SK-N-MC (cell line): ENCODE results near the gene GPR42.

ENCODE experiments used
- DNase-seq: peaks from one replicate; pipeline ENCODE4 v3.0.0-alpha.2; 2011; ENCODE audit warnings: low read depth, low spot score
- H3K27ac ChIP-seq: fragments of 200-600 bp; sonication (generic); 2 replicates; pipeline ENCODE4 v1.5.1; 2016; ENCODE audit warnings: mixed run types
- H3K36me3 ChIP-seq: fragments of 200-600 bp; sonication (generic); 2 replicates; pipeline ENCODE4 v1.6.1; 2017; ENCODE audit warnings: antibody characterized with exemption, low read length, mixed read lengths; ENCODE audit not compliant: insufficient read depth
- H3K4me3 ChIP-seq: fragments of 200-600 bp; sonication (generic); 2 replicates; pipeline ENCODE4 v1.5.1; 2016
- H3K9ac ChIP-seq: fragments of 200-600 bp; sonication (generic); 2 replicates; pipeline ENCODE4 v1.8.0; 2017; ENCODE audit warnings: mixed run types, mixed read lengths; ENCODE audit not compliant: insufficient read length
- H3K9me3 ChIP-seq: fragments of 200-600 bp; sonication (generic); 2 replicates; pipeline ENCODE4 v1.6.1; 2017; ENCODE audit warnings: low read depth, mild to moderate bottlenecking, antibody characterized with exemption, low read length, moderate library complexity, mixed read lengths
- EZH2 ChIP-seq: fragments of 200-600 bp; sonication (generic); IDR thresholded peaks from one replicate; pipeline ENCODE4 v1.6.1; 2017; ENCODE audit warnings: antibody characterized with exemption
- FOXP2 ChIP-seq: optimal IDR thresholded peaks from 2 replicates; pipeline ENCODE3; 2011; ENCODE audit warnings: mild to moderate bottlenecking, moderate library complexity; ENCODE audit not compliant: insufficient read depth; ENCODE audit errors: extremely low read length, control extremely low read depth
- POLR2AphosphoS5 ChIP-seq: IDR thresholded peaks from 2 replicates; pipeline ENCODE4 v1.6.1; 2012; ENCODE audit warnings: mild to moderate bottlenecking, low read depth, low read length, borderline replicate concordance

The GPR42 gene

DNA sequence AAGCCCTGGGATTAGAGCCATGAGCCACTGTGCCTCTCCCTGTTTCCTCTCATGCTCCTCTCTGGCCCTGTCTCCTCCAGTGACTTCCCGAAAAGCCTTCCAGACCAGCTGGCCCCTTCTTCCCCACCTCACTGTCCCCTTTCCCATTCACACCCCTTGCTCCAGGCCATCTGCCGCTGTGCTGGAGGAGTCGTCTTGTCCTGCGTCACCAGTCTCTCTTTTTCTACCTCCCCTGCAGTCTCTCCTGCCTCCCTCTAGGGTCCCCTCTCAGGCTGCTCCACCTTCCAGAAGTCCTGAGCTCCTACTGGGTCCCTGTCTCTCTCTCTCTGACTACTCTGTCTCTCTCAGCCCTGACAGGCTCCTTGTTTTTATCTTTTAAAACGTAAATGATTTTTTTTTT lies 28.4 kb upstream of the GPR42 start:
- Histone ChIP-seq H3K4me3 (no peak overlapping the region), H3K36me3 (no peaks in the 10 kb centered on the region), H3K27ac (no peak overlapping the region), H3K9me3 (no peaks in the 10 kb centered on the region), H3K9ac (no peak overlapping the region)
- TF ChIP-seq POLR2AphosphoS5 = no peak
- TF ChIP-seq EZH2 = no peak
- DNase-seq = no peak

DNA sequence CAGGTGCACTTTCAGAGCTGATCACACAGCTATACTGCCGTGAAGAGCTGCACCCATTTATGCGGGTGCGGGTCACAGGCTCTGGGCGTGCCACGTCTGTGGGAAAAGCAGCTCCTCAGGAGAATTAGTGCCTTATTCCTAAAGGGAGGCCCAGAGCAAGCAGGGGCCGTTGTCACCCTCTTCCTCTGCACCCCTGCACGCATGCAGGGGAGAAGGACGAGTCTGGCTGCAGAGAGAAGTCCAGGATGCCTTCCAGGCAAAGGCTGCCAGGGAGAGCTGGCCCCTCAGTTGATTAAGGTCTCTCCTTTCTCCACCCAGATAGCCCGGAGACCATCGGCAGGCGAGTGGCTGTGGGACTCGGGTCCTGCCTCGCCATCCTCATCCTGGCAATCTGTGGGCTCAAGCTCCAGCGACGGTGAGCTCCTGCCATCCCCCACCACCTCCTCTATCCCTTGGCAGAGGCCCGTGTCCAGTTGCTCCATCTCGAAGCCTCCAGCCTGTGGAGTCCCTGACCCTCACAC lies 26.3 kb upstream of the GPR42 start:
- Histone ChIP-seq H3K9ac (no peak overlapping the region), H3K36me3 (no peaks in the 10 kb centered on the region), H3K27ac (no peak overlapping the region), H3K4me3 (no peak overlapping the region), H3K9me3 (no peaks in the 10 kb centered on the region)
- DNase-seq = no peak
- TF ChIP-seq POLR2AphosphoS5 = no peak
- no peak for TF ChIP-seq EZH2
- no peak for TF ChIP-seq FOXP2

DNA sequence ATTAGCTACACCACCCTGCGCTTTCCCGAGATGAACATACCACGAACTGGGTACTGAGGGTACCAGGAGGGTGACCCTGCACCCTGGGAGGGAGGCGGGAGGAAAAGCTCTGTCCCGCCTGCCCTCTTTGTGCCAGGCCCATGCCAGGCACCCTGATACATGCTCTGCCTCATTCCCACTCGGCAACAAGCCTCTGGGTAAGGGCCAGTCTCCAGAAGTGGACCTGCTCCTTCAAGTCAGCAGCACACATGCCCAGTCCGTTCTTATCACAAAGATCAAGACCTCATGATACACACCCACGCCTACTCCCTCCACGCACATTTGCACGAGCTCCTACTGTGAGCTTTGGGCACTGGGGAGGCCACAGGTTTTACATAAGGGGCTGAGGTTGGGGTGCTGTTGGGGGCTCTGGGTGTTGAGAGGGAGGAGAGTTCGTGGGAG lies 25.2 kb upstream of the GPR42 start:
- Histone ChIP-seq H3K9me3 (no peaks in the 10 kb centered on the region), H3K4me3 (no peak overlapping the region), H3K9ac (no peak overlapping the region), H3K36me3 (no peaks in the 10 kb centered on the region), H3K27ac (no peak overlapping the region)
- TF ChIP-seq FOXP2 (no peak), POLR2AphosphoS5 (no peak), EZH2 (no peak)
- no peak for DNase-seq

DNA sequence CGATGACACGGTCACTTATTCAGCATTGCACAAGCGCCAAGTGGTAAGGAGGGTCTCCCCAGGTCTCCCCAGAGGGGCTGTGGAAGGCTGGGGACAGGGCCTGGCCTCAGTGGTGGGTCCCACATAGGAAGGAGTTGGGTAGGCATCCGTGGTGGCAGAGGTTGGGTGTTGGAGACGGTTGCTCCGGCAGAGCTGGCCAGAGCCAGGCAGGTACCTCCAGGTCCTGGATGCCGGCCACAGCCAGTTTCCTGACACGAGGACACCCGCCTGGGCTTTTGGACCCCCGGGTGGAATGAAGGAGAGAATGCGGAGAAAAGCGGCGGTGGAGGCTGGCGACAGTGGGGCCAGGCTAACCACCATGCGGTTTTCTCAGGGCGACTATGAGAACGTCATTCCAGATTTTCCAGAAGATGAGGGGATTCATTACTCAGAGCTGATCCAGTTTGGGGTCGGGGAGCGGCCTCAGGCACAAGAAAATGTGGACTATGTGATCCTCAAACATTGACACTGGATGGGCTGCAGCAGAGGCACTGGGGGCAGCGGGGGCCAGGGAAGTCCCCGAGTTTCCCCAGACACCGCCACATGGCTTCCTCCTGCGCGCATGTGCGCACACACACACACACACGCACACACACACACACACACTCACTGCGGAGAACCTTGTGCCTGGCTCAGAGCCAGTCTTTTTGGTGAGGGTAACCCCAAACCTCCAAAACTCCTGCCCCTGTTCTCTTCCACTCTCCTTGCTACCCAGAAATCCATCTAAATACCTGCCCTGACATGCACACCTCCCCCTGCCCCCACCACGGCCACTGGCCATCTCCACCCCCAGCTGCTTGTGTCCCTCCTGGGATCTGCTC lies 24.4 kb upstream of the GPR42 start:
- no peak for TF ChIP-seq FOXP2
- TF ChIP-seq EZH2 = peak; percentile 2
- TF ChIP-seq POLR2AphosphoS5 = no peak
- Histone ChIP-seq H3K4me3 (no peak overlapping the region), H3K9me3 (no peaks in the 10 kb centered on the region), H3K27ac (no peak overlapping the region), H3K9ac (no peak overlapping the region), H3K36me3 (no peaks in the 10 kb centered on the region)
- DNase-seq = no peak

DNA sequence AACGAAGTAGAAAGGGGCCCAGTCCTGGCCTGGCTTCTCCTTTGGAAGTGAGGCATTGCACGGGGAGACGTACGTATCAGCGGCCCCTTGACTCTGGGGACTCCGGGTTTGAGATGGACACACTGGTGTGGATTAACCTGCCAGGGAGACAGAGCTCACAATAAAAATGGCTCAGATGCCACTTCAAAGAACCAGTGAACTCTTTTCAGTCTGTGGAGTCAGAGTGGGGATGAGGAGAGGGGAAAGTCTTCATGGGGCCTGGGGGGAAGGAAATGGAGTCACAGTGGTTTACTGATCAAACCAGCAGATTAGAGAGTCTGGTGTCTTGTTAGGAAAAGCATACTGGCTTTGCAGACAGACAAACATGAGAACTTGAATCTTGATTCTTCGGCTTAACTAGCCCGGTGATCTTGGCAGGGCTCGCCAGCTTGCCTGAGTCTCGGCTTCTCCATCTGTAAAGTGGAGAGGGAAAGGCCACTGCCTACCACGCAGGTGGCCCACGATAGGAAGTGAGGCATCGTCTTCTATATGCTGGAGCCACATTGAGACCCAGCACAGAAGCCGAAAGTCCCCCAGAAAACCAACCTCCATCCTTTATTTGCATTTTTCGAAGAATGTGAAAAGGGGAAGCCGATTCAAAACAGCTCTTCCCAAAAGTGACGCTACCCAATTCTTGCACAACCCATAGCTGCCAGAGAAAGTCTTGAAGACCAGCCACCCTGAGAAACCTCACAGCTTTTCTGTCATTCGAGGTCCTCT lies 23.5 kb upstream of the GPR42 start, which contains the start of gene FFAR1:
Gene FFAR1, plus strand, starts transcription at position 732 of the 759 bp plus-strand sequence. CDS start 3,650 bp downstream, outside the sequence.
- no peak within 1 kb of the TSS for H3K27ac ChIP-seq
- TF ChIP-seq POLR2AphosphoS5 (no peak), EZH2 (no peak), FOXP2 (no peak)
- no peak within 1 kb of the TSS for H3K9ac ChIP-seq
- no peak for DNase-seq
- H3K36me3 ChIP-seq = no peaks in the 10 kb centered on the region
- H3K4me3 ChIP-seq = no peak within 1 kb of the TSS
- no peaks in the 10 kb centered on the region for H3K9me3 ChIP-seq

DNA sequence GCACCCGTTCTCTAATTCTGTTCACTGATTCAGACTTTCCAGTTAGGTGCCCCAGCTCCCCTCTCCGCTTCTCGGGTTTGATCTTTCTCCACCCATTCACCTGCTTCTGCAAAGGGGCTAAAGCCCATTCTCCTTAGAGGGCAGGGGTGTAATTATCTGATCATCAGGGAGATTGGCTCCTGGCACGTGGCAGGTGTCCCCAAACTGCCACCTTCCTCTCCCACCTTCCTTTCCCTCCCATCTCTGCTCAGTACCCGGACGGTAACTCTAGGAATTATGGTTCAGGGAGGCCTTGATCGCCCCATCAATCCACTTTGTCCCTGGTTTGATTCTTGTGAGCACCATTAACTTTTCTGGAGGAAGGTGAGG lies 23.0 kb upstream of the GPR42 start:
- TF ChIP-seq FOXP2 (no peak), EZH2 (no peak), POLR2AphosphoS5 (no peak)
- no peak overlapping the region for H3K27ac ChIP-seq

DNA sequence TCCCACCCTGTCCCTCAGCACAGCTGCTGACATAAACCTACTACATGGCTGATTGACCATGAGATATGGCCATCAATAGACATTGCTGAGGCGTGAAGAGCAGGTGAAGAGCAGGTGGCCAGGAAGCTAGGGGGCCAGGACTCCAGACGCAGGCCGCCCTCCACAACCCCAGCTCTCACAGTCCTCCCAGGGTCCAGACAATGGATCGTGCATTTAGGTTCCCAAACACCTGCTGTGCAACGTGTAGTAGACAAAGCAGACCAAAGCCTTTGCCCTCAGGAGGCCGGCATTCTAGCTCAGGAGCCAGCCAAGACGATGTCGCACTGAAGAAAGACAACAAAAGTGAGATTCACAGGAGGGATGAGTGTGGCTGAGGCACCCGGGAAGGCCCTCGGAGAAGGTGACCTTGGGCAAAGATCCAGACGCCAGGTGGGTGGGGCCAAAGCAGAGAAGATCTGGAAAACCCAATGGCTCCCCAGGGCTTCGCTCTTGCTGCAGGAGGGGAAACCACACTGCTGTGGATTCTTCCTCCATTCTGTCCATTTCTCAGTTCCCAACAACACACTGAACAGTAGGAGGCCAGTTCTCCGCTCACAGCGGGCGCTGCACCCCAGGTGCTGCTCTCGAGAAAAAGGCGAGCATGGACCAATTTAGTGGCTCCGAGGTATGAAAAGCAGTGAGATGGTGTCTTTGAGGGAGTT lies 21.8 kb upstream of the GPR42 start:
- H3K9ac ChIP-seq = no peak overlapping the region
- no peak for TF ChIP-seq FOXP2
- TF ChIP-seq POLR2AphosphoS5 = no peak
- TF ChIP-seq EZH2 = no peak
- no peaks in the 10 kb centered on the region for H3K36me3 ChIP-seq
- H3K27ac ChIP-seq = no peak overlapping the region
- no peak for DNase-seq
- no peaks in the 10 kb centered on the region for H3K9me3 ChIP-seq
- no peak overlapping the region for H3K4me3 ChIP-seq

More for the DNA sequence above, 23.0 kb upstream of the GPR42 start:
- Histone ChIP-seq H3K9me3 (no peaks in the 10 kb centered on the region), H3K36me3 (no peaks in the 10 kb centered on the region), H3K4me3 (no peak overlapping the region), H3K9ac (no peak overlapping the region)
- DNase-seq = no peak
